ENCODE results near the gene BCL7C. TPM values are rescaled to one million over a fixed set of nuclear protein-coding genes. Genes with fewer than 3 reads are reported as not detected.
A peak's percentile ranks its signal among the peaks of the same experiment; 100 is the strongest.

The BCL7C gene
- polyA plus RNA-seq, 1 donor from 2014 or later: 39.2 TPM

DNA sequence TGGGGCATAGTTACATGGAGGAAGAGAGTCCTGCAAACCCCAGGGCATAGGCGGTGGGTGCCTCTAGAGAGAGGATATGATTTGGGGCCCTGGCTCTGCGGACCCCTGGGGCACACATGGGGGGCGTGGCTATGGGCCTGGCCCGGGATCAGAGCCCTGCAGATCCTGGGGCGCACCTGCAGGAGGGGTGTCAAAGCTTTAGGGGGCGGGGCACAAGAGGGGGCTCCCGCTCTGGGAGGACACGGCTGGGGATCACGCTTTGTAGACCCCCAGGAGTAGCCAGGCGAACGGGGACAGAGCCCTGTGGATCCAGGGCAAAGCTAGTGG is 497 bp downstream of the BCL7C start:
- H3K4me2 ChIP-seq (ENCODE audit: low read length): peak overlapping the region; percentile 91
- no peaks in the 10 kb centered on the region for H4K20me1 ChIP-seq (ENCODE audit: insufficient read depth)
- peaks cover 4% of the 10 kb centered on the region for H3K79me2 ChIP-seq (replicated peaks; ENCODE audit: insufficient read depth, low read length)
- peak overlapping the region; percentile 88 for H3K4me3 ChIP-seq (ENCODE audit: low read length)
- no peaks in the 10 kb centered on the region for H3K9me3 ChIP-seq (ENCODE audit: low read length)
- H3K27me3 ChIP-seq (ENCODE audit: insufficient read depth, low read depth, low read length): no peaks in the 10 kb centered on the region
- H3F3A ChIP-seq (ENCODE audit: insufficient read depth, low read length, poor library complexity, severe bottlenecking): peaks cover 5% of the 10 kb centered on the region
- TF ChIP-seq EP300 (conservative IDR thresholded peaks at IDR 0.05; ENCODE audit: poor library complexity, severe bottlenecking): no peak
- no peak for TF ChIP-seq RAD21 (conservative IDR thresholded peaks at IDR 0.05)
- TF ChIP-seq, protein P1, sequence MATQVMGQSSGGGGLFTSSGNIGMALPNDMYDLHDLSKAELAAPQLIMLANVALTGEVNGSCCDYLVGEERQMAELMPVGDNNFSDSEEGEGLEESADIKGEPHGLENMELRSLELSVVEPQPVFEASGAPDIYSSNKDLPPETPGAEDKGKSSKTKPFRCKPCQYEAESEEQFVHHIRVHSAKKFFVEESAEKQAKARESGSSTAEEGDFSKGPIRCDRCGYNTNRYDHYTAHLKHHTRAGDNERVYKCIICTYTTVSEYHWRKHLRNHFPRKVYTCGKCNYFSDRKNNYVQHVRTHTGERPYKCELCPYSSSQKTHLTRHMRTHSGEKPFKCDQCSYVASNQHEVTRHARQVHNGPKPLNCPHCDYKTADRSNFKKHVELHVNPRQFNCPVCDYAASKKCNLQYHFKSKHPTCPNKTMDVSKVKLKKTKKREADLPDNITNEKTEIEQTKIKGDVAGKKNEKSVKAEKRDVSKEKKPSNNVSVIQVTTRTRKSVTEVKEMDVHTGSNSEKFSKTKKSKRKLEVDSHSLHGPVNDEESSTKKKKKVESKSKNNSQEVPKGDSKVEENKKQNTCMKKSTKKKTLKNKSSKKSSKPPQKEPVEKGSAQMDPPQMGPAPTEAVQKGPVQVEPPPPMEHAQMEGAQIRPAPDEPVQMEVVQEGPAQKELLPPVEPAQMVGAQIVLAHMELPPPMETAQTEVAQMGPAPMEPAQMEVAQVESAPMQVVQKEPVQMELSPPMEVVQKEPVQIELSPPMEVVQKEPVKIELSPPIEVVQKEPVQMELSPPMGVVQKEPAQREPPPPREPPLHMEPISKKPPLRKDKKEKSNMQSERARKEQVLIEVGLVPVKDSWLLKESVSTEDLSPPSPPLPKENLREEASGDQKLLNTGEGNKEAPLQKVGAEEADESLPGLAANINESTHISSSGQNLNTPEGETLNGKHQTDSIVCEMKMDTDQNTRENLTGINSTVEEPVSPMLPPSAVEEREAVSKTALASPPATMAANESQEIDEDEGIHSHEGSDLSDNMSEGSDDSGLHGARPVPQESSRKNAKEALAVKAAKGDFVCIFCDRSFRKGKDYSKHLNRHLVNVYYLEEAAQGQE (IDR thresholded peaks at IDR 0.05; ENCODE audit: borderline replicate concordance): no peak
- no peak for TF ChIP-seq MXI1 (conservative IDR thresholded peaks at IDR 0.05; ENCODE audit: poor library complexity, severe bottlenecking)
- TF ChIP-seq POLR2AphosphoS5 (IDR thresholded peaks at IDR 0.05): no peak
- no peak for TF ChIP-seq TAF1 (IDR thresholded peaks at IDR 0.05; ENCODE audit: low read depth)
- TF ChIP-seq, protein P2, sequence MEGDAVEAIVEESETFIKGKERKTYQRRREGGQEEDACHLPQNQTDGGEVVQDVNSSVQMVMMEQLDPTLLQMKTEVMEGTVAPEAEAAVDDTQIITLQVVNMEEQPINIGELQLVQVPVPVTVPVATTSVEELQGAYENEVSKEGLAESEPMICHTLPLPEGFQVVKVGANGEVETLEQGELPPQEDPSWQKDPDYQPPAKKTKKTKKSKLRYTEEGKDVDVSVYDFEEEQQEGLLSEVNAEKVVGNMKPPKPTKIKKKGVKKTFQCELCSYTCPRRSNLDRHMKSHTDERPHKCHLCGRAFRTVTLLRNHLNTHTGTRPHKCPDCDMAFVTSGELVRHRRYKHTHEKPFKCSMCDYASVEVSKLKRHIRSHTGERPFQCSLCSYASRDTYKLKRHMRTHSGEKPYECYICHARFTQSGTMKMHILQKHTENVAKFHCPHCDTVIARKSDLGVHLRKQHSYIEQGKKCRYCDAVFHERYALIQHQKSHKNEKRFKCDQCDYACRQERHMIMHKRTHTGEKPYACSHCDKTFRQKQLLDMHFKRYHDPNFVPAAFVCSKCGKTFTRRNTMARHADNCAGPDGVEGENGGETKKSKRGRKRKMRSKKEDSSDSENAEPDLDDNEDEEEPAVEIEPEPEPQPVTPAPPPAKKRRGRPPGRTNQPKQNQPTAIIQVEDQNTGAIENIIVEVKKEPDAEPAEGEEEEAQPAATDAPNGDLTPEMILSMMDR (IDR thresholded peaks at IDR 0.05; ENCODE audit: poor library complexity, severe bottlenecking): no peak
- no peak for TF ChIP-seq EZH2 (IDR thresholded peaks at IDR 0.05; ENCODE audit: borderline replicate concordance, insufficient read depth, low read length, poor library complexity, severe bottlenecking)
- no peak for TF ChIP-seq SMC3 (conservative IDR thresholded peaks at IDR 0.05; ENCODE audit: poor library complexity)
- H3K36me3 ChIP-seq (ENCODE audit: insufficient read depth, low read length): peaks cover 6% of the 10 kb centered on the region
- H2AFZ ChIP-seq (ENCODE audit: low read depth, low read length): peak overlapping the region; percentile 14
- no peaks in the 10 kb centered on the region for H3K9me2 ChIP-seq (ENCODE audit: insufficient read depth, low read length)
- H3K27ac ChIP-seq (ENCODE audit: low read length): no peak overlapping the region
- peak overlapping the region; percentile 81 for H3K9ac ChIP-seq (ENCODE audit: low read length)

DNA sequence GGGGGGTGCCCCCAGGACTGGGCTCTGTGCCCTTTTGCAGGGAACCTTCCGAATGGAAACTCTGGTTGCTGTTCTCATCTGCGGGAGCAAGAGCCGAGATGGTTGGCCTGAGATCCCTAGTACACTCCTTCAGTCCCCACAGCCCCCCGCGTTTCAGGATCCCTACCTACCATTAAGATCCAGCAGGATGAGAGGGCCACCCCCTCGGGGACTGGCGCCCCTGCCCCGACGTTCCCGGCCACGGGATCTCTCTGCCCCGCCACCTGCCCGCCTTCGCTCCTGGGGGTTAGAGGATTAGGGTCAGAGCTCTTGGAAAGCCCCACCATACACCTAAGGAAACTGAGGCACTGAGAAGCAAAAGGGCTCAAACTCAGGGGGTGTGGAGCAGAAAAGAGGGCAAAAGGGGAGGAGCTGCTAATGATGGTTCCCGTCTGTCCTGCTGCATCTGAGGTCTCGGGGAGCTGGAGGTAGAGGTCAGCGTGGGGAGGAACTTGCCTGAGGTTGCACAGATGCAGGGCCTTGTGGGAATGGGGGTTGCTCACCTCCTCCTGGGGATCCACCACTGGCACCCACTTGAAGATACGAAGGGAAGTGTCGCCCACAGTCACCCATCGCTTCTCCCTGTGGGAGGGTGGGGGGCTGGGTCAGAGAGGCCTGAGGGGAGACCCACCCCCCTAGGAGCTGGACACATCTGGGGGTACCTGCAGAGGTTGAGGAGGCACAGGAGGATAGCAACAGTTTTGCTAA is 1.0 kb downstream of the BCL7C start:
- Histone ChIP-seq H3K9me3 (ENCODE audit: low read length) (no peaks in the 10 kb centered on the region), H3K27ac (ENCODE audit: low read length) (no peak overlapping the region), H3K79me2 (replicated peaks; ENCODE audit: insufficient read depth, low read length) (peaks cover 4% of the 10 kb centered on the region), H3K4me2 (ENCODE audit: low read length) (peak overlapping the region; percentile 91), H4K20me1 (ENCODE audit: insufficient read depth) (no peaks in the 10 kb centered on the region), H3K36me3 (ENCODE audit: insufficient read depth, low read length) (peaks cover 6% of the 10 kb centered on the region), H3K9ac (ENCODE audit: low read length) (peak overlapping the region; percentile 81), H3F3A (ENCODE audit: insufficient read depth, low read length, poor library complexity, severe bottlenecking) (peaks cover 5% of the 10 kb centered on the region), H3K9me2 (ENCODE audit: insufficient read depth, low read length) (no peaks in the 10 kb centered on the region), H2AFZ (ENCODE audit: low read depth, low read length) (no peak overlapping the region), H3K27me3 (ENCODE audit: insufficient read depth, low read depth, low read length) (no peaks in the 10 kb centered on the region), H3K4me3 (ENCODE audit: low read length) (peak overlapping the region; percentile 88)
- TF ChIP-seq MXI1 (conservative IDR thresholded peaks at IDR 0.05; ENCODE audit: poor library complexity, severe bottlenecking) (no peak), TAF1 (IDR thresholded peaks at IDR 0.05; ENCODE audit: low read depth) (no peak), SMC3 (conservative IDR thresholded peaks at IDR 0.05; ENCODE audit: poor library complexity) (no peak), EP300 (conservative IDR thresholded peaks at IDR 0.05; ENCODE audit: poor library complexity, severe bottlenecking) (no peak), EZH2 (IDR thresholded peaks at IDR 0.05; ENCODE audit: borderline replicate concordance, insufficient read depth, low read length, poor library complexity, severe bottlenecking) (no peak), RAD21 (conservative IDR thresholded peaks at IDR 0.05) (no peak), POLR2AphosphoS5 (IDR thresholded peaks at IDR 0.05) (no peak)
- TF ChIP-seq, protein P2 (IDR thresholded peaks at IDR 0.05; ENCODE audit: poor library complexity, severe bottlenecking): no peak
- TF ChIP-seq, protein P1 (IDR thresholded peaks at IDR 0.05; ENCODE audit: borderline replicate concordance): no peak

Data from neural cell (in vitro differentiated cells).